ENCODE results near the gene TRIM7. TPM values are rescaled to one million over a fixed set of nuclear protein-coding genes. Genes with fewer than 3 reads are reported as not detected.

TRIM7 gene
- total and polyA plus RNA-seq, 9 of the 15 experiments (the other 6 are each of a cell fraction or from before 2014, with no cell fraction given): 2.6 to 14.9 (median 8.9) TPM

GRCh38 chr5:181194489-181195248, 10.3 kb downstream of the TRIM7 start (continued):
- TF ChIP-seq, protein P1, sequence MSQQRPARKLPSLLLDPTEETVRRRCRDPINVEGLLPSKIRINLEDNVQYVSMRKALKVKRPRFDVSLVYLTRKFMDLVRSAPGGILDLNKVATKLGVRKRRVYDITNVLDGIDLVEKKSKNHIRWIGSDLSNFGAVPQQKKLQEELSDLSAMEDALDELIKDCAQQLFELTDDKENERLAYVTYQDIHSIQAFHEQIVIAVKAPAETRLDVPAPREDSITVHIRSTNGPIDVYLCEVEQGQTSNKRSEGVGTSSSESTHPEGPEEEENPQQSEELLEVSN (IDR thresholded peaks at IDR 0.05; ENCODE audit: borderline replicate concordance in 1 of 2, extremely low read depth in 1 of 2, insufficient read depth in 1 of 2, insufficient read length in 1 of 2, low read depth in 1 of 2, low read length in 1 of 2, poor library complexity in 1 of 2, severe bottlenecking in 1 of 2): peak in 1 of 2 experiments; percentile 24
- TF ChIP-seq ESRRA (IDR thresholded peaks at IDR 0.05; ENCODE audit: borderline replicate concordance, low read depth) (peak; percentile 14; the same call in 1 of the 2 replicates), ZFP36 (IDR thresholded peaks at IDR 0.05; ENCODE audit: low read depth, low read length, partially characterized antibody) (peak; percentile 2), NR4A1 (CRISPR knock-in tag; IDR thresholded peaks at IDR 0.05) (peak; percentile 32; the same call in 1 of the 2 replicates), NR4A1 (tag; IDR thresholded peaks at IDR 0.05) (no peak), ZNF79 (CRISPR knock-in tag; IDR thresholded peaks at IDR 0.05; ENCODE audit: low read depth) (no peak), CUX1 (CRISPR knock-in tag; IDR thresholded peaks at IDR 0.05) (no peak), MEIS2 (IDR thresholded peaks at IDR 0.05; ENCODE audit: partially characterized antibody) (peak; percentile 53), YY1 (IDR thresholded peaks at IDR 0.05; ENCODE audit: borderline replicate concordance in 1 of 3, control insufficient read depth in 1 of 3, extremely low read depth in 1 of 3, insufficient read depth in 3 of 3, insufficient read length in 1 of 3, insufficient replicate concordance in 2 of 3, low read depth in 1 of 3, low read length in 2 of 3) (peak in 2 of 3 experiments; percentile 37 to 80), MCM5 (IDR thresholded peaks at IDR 0.05; ENCODE audit: low read depth) (no peak), TCF7L2 (IDR thresholded peaks at IDR 0.05; ENCODE audit: low read depth, low read length) (no peak)
- TF ChIP-seq, protein P2, sequence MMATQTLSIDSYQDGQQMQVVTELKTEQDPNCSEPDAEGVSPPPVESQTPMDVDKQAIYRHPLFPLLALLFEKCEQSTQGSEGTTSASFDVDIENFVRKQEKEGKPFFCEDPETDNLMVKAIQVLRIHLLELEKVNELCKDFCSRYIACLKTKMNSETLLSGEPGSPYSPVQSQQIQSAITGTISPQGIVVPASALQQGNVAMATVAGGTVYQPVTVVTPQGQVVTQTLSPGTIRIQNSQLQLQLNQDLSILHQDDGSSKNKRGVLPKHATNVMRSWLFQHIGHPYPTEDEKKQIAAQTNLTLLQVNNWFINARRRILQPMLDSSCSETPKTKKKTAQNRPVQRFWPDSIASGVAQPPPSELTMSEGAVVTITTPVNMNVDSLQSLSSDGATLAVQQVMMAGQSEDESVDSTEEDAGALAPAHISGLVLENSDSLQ (IDR thresholded peaks at IDR 0.05): peak; percentile 88
- TF ChIP-seq, protein P3, sequence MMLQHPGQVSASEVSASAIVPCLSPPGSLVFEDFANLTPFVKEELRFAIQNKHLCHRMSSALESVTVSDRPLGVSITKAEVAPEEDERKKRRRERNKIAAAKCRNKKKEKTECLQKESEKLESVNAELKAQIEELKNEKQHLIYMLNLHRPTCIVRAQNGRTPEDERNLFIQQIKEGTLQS (IDR thresholded peaks at IDR 0.05): no peak
- TF ChIP-seq, protein P3 (CRISPR knock-in tag; conservative IDR thresholded peaks at IDR 0.05): no peak
